ENCODE results near the gene NCK2. TPM values are rescaled to one million over a fixed set of nuclear protein-coding genes. Genes with fewer than 3 reads are reported as not detected.
A peak's percentile ranks its signal among the peaks of the same experiment; 100 is the strongest.

NCK2 gene
- total and polyA plus RNA-seq, 2 of the 13 experiments (the other 11 are each of a cell fraction or from before 2014, with no cell fraction given): 14.8 to 23.5 TPM

DNA sequence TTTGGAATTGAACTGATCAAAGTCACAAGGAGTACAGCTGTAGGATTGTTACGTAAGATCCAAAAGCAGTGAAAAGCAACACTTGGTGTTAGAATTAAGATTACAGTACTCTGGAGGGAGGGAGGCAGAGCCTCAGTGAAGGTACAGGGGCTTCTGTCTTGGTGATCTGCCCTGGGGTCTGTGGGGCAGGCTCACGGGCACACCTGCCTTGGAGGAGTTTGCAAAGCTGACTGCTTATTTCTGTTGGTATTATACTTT, 114.9 kb downstream of the NCK2 start:
- FAIRE-seq: no peak
- Histone ChIP-seq H3K36me3 (replicated peaks in 1 of 2; ENCODE audit: control insufficient read depth in 1 of 2, insufficient read depth in 2 of 2, low read length in 2 of 2) (peaks cover 11 to 30% of the 10 kb centered on the region in 2 experiments; a peak in 3 of 5 replicates), H3K27ac (ENCODE audit: extremely low read length, insufficient read depth, low read length) (no peak overlapping the region), H3K9me3 (ENCODE audit: low read length) (no peaks in the 10 kb centered on the region), H3K79me2 (ENCODE audit: insufficient read depth, low read length) (no peaks in the 10 kb centered on the region), H3K9ac (ENCODE audit: insufficient read depth, low read depth, low read length) (no peak overlapping the region), H3K4me2 (ENCODE audit: low read depth, low read length) (no peak overlapping the region), H3K4me1 (ENCODE audit: insufficient read depth, low read length) (no peaks in the 10 kb centered on the region), H4K20me1 (ENCODE audit: insufficient read depth, low read length) (no peaks in the 10 kb centered on the region), H2AFZ (ENCODE audit: low read length) (no peak overlapping the region), H3K27me3 (ENCODE audit: control insufficient read depth in 1 of 2, insufficient read depth in 2 of 2, low read length in 2 of 2) (no peaks in the 10 kb centered on the region), H3K4me3 (replicated peaks in 1 of 3; ENCODE audit: insufficient read depth in 1 of 3, low read depth in 2 of 3, low read length in 3 of 3) (no peak overlapping the region)
- DNase-seq (ENCODE audit: low spot score): no peak
- POLR2A ChIA-PET: no interaction called here
- BruUV-seq (replicated peaks): no TSS peak
- intact Hi-C loops (cut with micrococcal nuclease; ENCODE audit: unreplicated experiment): no loop called here
- WGBS (ENCODE audit: low lambda C conversion rate): 100% methylated on average over 2 of the region's 2 CpGs
- TF ChIP-seq CEBPB (IDR thresholded peaks at IDR 0.05; ENCODE audit: borderline replicate concordance, low read depth, low read length) (peak; percentile 57; the same call in 1 of the 2 replicates), CEBPZ (IDR thresholded peaks at IDR 0.05; ENCODE audit: low read length) (no peak)
- in situ Hi-C loops (cut with HindIII; ENCODE audit: extremely low pct_ligation_motif_present, low pct_unique_long_range_greater_than_20kb): no loop called here
- no peak for ATAC-seq
- CTCF ChIA-PET (ENCODE audit: low intra/inter-chr PET ratio, low total read pairs): no interaction called here

GRCh38 chr2:105860567-105860966, 115.9 kb downstream of the NCK2 start:
- H3K79me2 ChIP-seq (ENCODE audit: insufficient read depth, low read length): no peaks in the 10 kb centered on the region
- FAIRE-seq: no peak
- in situ Hi-C loops (cut with HindIII; ENCODE audit: extremely low pct_ligation_motif_present, low pct_unique_long_range_greater_than_20kb): no loop called here
- TF ChIP-seq ZNF614 (CRISPR knock-in tag; IDR thresholded peaks at IDR 0.05; ENCODE audit: borderline replicate concordance) (no peak), ZFP91 (CRISPR knock-in tag; IDR thresholded peaks at IDR 0.05; ENCODE audit: borderline replicate concordance) (no peak), ZNF562 (CRISPR knock-in tag; IDR thresholded peaks at IDR 0.05; ENCODE audit: borderline replicate concordance) (no peak), ZBTB3 (CRISPR knock-in tag; IDR thresholded peaks at IDR 0.05; ENCODE audit: borderline replicate concordance, low read depth) (no peak), POLR2AphosphoS5 (IDR thresholded peaks at IDR 0.05; ENCODE audit: low read depth, low read length) (no peak), RFXANK (CRISPR knock-in tag; IDR thresholded peaks at IDR 0.05) (no peak), ZNF784 (CRISPR knock-in tag; IDR thresholded peaks at IDR 0.05; ENCODE audit: borderline replicate concordance) (no peak), ZNF18 (CRISPR knock-in tag; IDR thresholded peaks at IDR 0.05; ENCODE audit: insufficient replicate concordance) (no peak), PCBP2 (optimal IDR thresholded peaks at IDR 0.05; ENCODE audit: low read depth, low read length, poor library complexity, severe bottlenecking) (no peak)

More at GRCh38 chr2:105860567-105860966, 115.9 kb downstream of the NCK2 start:
- no TSS peak for BruUV-seq (replicated peaks)
- CTCF ChIA-PET (ENCODE audit: low intra/inter-chr PET ratio, low total read pairs): no interaction called here
- ATAC-seq: no peak
- WGBS (ENCODE audit: low lambda C conversion rate): 96% methylated on average over 9 of the region's 10 CpGs
- POLR2A ChIA-PET: no interaction called here
- Histone ChIP-seq H2AFZ (ENCODE audit: low read length) (no peak overlapping the region), H3K9me3 (ENCODE audit: low read length) (no peaks in the 10 kb centered on the region), H4K20me1 (ENCODE audit: insufficient read depth, low read length) (no peaks in the 10 kb centered on the region), H3K4me2 (ENCODE audit: low read depth, low read length) (no peak overlapping the region), H3K9ac (ENCODE audit: insufficient read depth, low read depth, low read length) (no peak overlapping the region), H3K4me1 (ENCODE audit: insufficient read depth, low read length) (no peaks in the 10 kb centered on the region), H3K27me3 (ENCODE audit: control insufficient read depth in 1 of 2, insufficient read depth in 2 of 2, low read length in 2 of 2) (no peaks in the 10 kb centered on the region), H3K4me3 (replicated peaks in 1 of 3; ENCODE audit: insufficient read depth in 1 of 3, low read depth in 2 of 3, low read length in 3 of 3) (no peak overlapping the region), H3K36me3 (replicated peaks in 1 of 2; ENCODE audit: control insufficient read depth in 1 of 2, insufficient read depth in 2 of 2, low read length in 2 of 2) (peaks cover 6 to 22% of the 10 kb centered on the region in 2 experiments; a peak in 3 of 5 replicates), H3K27ac (ENCODE audit: extremely low read length, insufficient read depth, low read length) (no peak overlapping the region)
- no peak for DNase-seq (ENCODE audit: low spot score)
- intact Hi-C loops (cut with micrococcal nuclease; ENCODE audit: unreplicated experiment): no loop called here

All from HepG2 (cell line).